ENCODE data around the gene PRXL2A. TPM values are rescaled to one million over a fixed set of nuclear protein-coding genes. Genes with fewer than 3 reads are reported as not detected.

The PRXL2A gene
- total RNA-seq, 5 donors from 2014 or later (not counting 1 experiment from before 2014, with no cell fraction given): 2.9 to 6.3 (median 5.2) TPM

GRCh38 chr10:80460399-80461207 lies 52.3 kb downstream of the PRXL2A start:
- H3K4me1 Mint-ChIP-seq: peaks cover 97 to 100% (median 100%) of the 10 kb centered on the region in 3 donors
- Histone ChIP-seq H3K4me3 (ENCODE audit: control insufficient read depth in 1 of 2, extremely low read depth in 1 of 2, low read length in 1 of 2) (peak overlapping the region; percentile 63 to 82), H3K4me1 (ENCODE audit: control insufficient read depth in 1 of 2, extremely low read depth in 1 of 2, insufficient read depth in 2 of 2, low read length in 2 of 2) (peaks cover 56 to 100% of the 10 kb centered on the region in 2 experiments), H3K27ac (ENCODE audit: low read length) (peak overlapping the region; percentile 82), H3K27me3 (replicated peaks in 1 of 2; ENCODE audit: control insufficient read depth in 2 of 2, extremely low read depth in 1 of 2, insufficient read depth in 2 of 2, low read length in 1 of 2) (no peaks in the 10 kb centered on the region), H3K9me3 (no peaks in the 10 kb centered on the region), H3K36me3 (ENCODE audit: control insufficient read depth in 2 of 2, extremely low read depth in 1 of 2, insufficient read depth in 1 of 2, low read length in 1 of 2) (peaks cover 5 to 10% of the 10 kb centered on the region in 2 donors)
- H3K36me3 Mint-ChIP-seq: peaks cover 32% of the 10 kb centered on the region
- H3K4me3 Mint-ChIP-seq: peak overlapping the region in 2 of 3 donors; percentile 98 to 99
- no peaks in the 10 kb centered on the region for H3K9me3 Mint-ChIP-seq
- ChIA-PET CTCF (interaction anchor here (0.6 to 6.6 kb wide), 7 partner anchors 13 to 44 kb away, joined by 3 to 56 read pairs (median 5); no protein-coding TSS in a partner anchor), POLR2A (interaction anchor here in 1 of 2 donors (0.6 to 0.7 kb wide), 2 partner anchors 26 to 54 kb away, joined by 3 to 4 read pairs; no protein-coding TSS in a partner anchor)
- H3K27me3 Mint-ChIP-seq: no peaks in the 10 kb centered on the region
- no peak for ATAC-seq (replicated peaks in 1 of 4)
- DNase-seq: no peak
- peak overlapping the region; percentile 95 to 99 for H3K27ac Mint-ChIP-seq
- 53% methylated on average over 4 of the region's 6 CpGs for WGBS (ENCODE audit: insufficient coverage)

GRCh38 chr10:80461208-80462183 lies 53.1 kb downstream of the PRXL2A start:
- H3K27ac ChIP-seq (ENCODE audit: low read length): peak overlapping the region; percentile 82
- peak overlapping the region in 2 of 3 donors; percentile 98 to 99 for H3K4me3 Mint-ChIP-seq

GRCh38 chr10:80462299-80462980 lies 54.1 kb downstream of the PRXL2A start:
- peaks cover 5 to 10% of the 10 kb centered on the region in 2 donors for H3K36me3 ChIP-seq (ENCODE audit: control insufficient read depth in 2 of 2, extremely low read depth in 1 of 2, insufficient read depth in 1 of 2, low read length in 1 of 2)
- peak overlapping the region in 1 of 2 donors; percentile 10 for H3K4me3 ChIP-seq (ENCODE audit: control insufficient read depth in 1 of 2, extremely low read depth in 1 of 2, low read length in 1 of 2)
- H3K27me3 ChIP-seq (replicated peaks in 1 of 2; ENCODE audit: control insufficient read depth in 2 of 2, extremely low read depth in 1 of 2, insufficient read depth in 2 of 2, low read length in 1 of 2): no peaks in the 10 kb centered on the region
- H3K27me3 Mint-ChIP-seq: no peaks in the 10 kb centered on the region
- H3K9me3 Mint-ChIP-seq: no peaks in the 10 kb centered on the region
- peak overlapping the region in 2 of 3 donors; percentile 61 to 78 for H3K4me3 Mint-ChIP-seq
- ATAC-seq (replicated peaks in 1 of 4) (no peak), DNase-seq (no peak)
- peaks cover 66 to 100% of the 10 kb centered on the region in 2 experiments for H3K4me1 ChIP-seq (ENCODE audit: control insufficient read depth in 1 of 2, extremely low read depth in 1 of 2, insufficient read depth in 2 of 2, low read length in 2 of 2)
- peak overlapping the region; percentile 82 for H3K27ac ChIP-seq (ENCODE audit: low read length)
- ChIA-PET POLR2A (interaction anchor here (1.0 to 2.0 kb wide), 2 partner anchors 24 to 34 kb away, joined by 5 to 8 read pairs; no protein-coding TSS in a partner anchor), CTCF (interaction anchor here (0.6 to 6.6 kb wide), 11 partner anchors 12 to 69 kb away, joined by 3 to 56 read pairs (median 3); no protein-coding TSS in a partner anchor)
- peaks cover 99 to 100% (median 100%) of the 10 kb centered on the region in 3 donors for H3K4me1 Mint-ChIP-seq
- WGBS (ENCODE audit: insufficient coverage): 79% methylated on average over 4 of the region's 7 CpGs
- peak overlapping the region; percentile 95 to 99 for H3K27ac Mint-ChIP-seq
- H3K9me3 ChIP-seq: no peaks in the 10 kb centered on the region
- peaks cover 30% of the 10 kb centered on the region for H3K36me3 Mint-ChIP-seq

More at GRCh38 chr10:80461208-80462183, 53.1 kb downstream of the PRXL2A start:
- Histone ChIP-seq H3K4me3 (ENCODE audit: control insufficient read depth in 1 of 2, extremely low read depth in 1 of 2, low read length in 1 of 2) (peak overlapping the region; percentile 63 to 82), H3K9me3 (no peaks in the 10 kb centered on the region), H3K4me1 (ENCODE audit: control insufficient read depth in 1 of 2, extremely low read depth in 1 of 2, insufficient read depth in 2 of 2, low read length in 2 of 2) (peaks cover 59 to 100% of the 10 kb centered on the region in 2 experiments), H3K36me3 (ENCODE audit: control insufficient read depth in 2 of 2, extremely low read depth in 1 of 2, insufficient read depth in 1 of 2, low read length in 1 of 2) (peaks cover 5 to 10% of the 10 kb centered on the region in 2 donors), H3K27me3 (replicated peaks in 1 of 2; ENCODE audit: control insufficient read depth in 2 of 2, extremely low read depth in 1 of 2, insufficient read depth in 2 of 2, low read length in 1 of 2) (no peaks in the 10 kb centered on the region)
- H3K36me3 Mint-ChIP-seq: peaks cover 28% of the 10 kb centered on the region
- peaks cover 97 to 100% (median 100%) of the 10 kb centered on the region in 3 donors for H3K4me1 Mint-ChIP-seq
- no peaks in the 10 kb centered on the region for H3K9me3 Mint-ChIP-seq
- CTCF ChIA-PET: interaction anchor here (0.6 to 6.6 kb wide), 10 partner anchors 13 to 70 kb away, joined by 3 to 56 read pairs (median 4); no protein-coding TSS in a partner anchor
- H3K27me3 Mint-ChIP-seq: no peaks in the 10 kb centered on the region
- peak overlapping the region; percentile 95 to 99 for H3K27ac Mint-ChIP-seq
- POLR2A ChIA-PET: interaction anchor here (0.5 to 1.0 kb wide), 4 partner anchors 9 to 25 kb away, joined by 3 to 5 read pairs (median 4); no protein-coding TSS in a partner anchor
- 64% methylated on average over 5 of the region's 8 CpGs for WGBS (ENCODE audit: insufficient coverage)
- DNase-seq: no peak
- no peak for ATAC-seq (replicated peaks in 1 of 4)

GRCh38 chr10:80462981-80463741 lies 54.8 kb downstream of the PRXL2A start:
- ChIA-PET POLR2A (interaction anchor here (1.0 to 2.0 kb wide), 2 partner anchors 23 to 34 kb away, joined by 5 to 8 read pairs; no protein-coding TSS in a partner anchor), CTCF (interaction anchor here (0.6 to 6.6 kb wide), 12 partner anchors 10 to 264 kb away, joined by 3 to 56 read pairs (median 4); no protein-coding TSS in a partner anchor)
- H3K9me3 ChIP-seq: no peaks in the 10 kb centered on the region
- H3K4me1 Mint-ChIP-seq: peaks cover 99 to 100% (median 100%) of the 10 kb centered on the region in 3 donors
- peak overlapping the region; percentile 95 to 99 for H3K27ac Mint-ChIP-seq
- H3K27me3 ChIP-seq (replicated peaks in 1 of 2; ENCODE audit: control insufficient read depth in 2 of 2, extremely low read depth in 1 of 2, insufficient read depth in 2 of 2, low read length in 1 of 2): no peaks in the 10 kb centered on the region
- no CpG with 5 or more reads among the region's 5 CpGs for WGBS (ENCODE audit: insufficient coverage)
- H3K9me3 Mint-ChIP-seq: no peaks in the 10 kb centered on the region
- no peaks in the 10 kb centered on the region for H3K27me3 Mint-ChIP-seq
- H3K4me3 ChIP-seq (ENCODE audit: control insufficient read depth in 1 of 2, extremely low read depth in 1 of 2, low read length in 1 of 2): peak overlapping the region; percentile 23 to 53
- peaks cover 5 to 6% of the 10 kb centered on the region in 2 donors for H3K36me3 ChIP-seq (ENCODE audit: control insufficient read depth in 2 of 2, extremely low read depth in 1 of 2, insufficient read depth in 1 of 2, low read length in 1 of 2)
- H3K36me3 Mint-ChIP-seq: peaks cover 30% of the 10 kb centered on the region
- H3K27ac ChIP-seq (ENCODE audit: low read length): peak overlapping the region; percentile 82
- peak overlapping the region in 2 of 3 donors; percentile 78 to 79 for H3K4me3 Mint-ChIP-seq
- peaks cover 68 to 100% of the 10 kb centered on the region in 2 experiments for H3K4me1 ChIP-seq (ENCODE audit: control insufficient read depth in 1 of 2, extremely low read depth in 1 of 2, insufficient read depth in 2 of 2, low read length in 2 of 2)
- no peak for DNase-seq
- peak in 1 of 4 experiments; percentile 14 for ATAC-seq (replicated peaks in 1 of 4)

- Histone ChIP-seq H3K4me1 (ENCODE audit: control insufficient read depth in 1 of 2, extremely low read depth in 1 of 2, insufficient read depth in 2 of 2, low read length in 2 of 2) (peaks cover 66 to 100% of the 10 kb centered on the region in 2 experiments), H3K4me3 (ENCODE audit: control insufficient read depth in 1 of 2, extremely low read depth in 1 of 2, low read length in 1 of 2) (peak overlapping the region; percentile 23 to 53), H3K9me3 (no peaks in the 10 kb centered on the region), H3K27ac (ENCODE audit: low read length) (peak overlapping the region; percentile 82), H3K36me3 (ENCODE audit: control insufficient read depth in 2 of 2, extremely low read depth in 1 of 2, insufficient read depth in 1 of 2, low read length in 1 of 2) (peaks cover 5 to 6% of the 10 kb centered on the region in 2 donors), H3K27me3 (replicated peaks in 1 of 2; ENCODE audit: control insufficient read depth in 2 of 2, extremely low read depth in 1 of 2, insufficient read depth in 2 of 2, low read length in 1 of 2) (no peaks in the 10 kb centered on the region)
- H3K9me3 Mint-ChIP-seq: no peaks in the 10 kb centered on the region
- ATAC-seq (replicated peaks in 1 of 4) (no peak), DNase-seq (no peak)
- POLR2A ChIA-PET: interaction anchor here (0.8 to 2.0 kb wide), 5 partner anchors 9 to 38 kb away, joined by 3 to 8 read pairs (median 4); partner anchors contain the start of gene TSPAN14 (in 1 of the 2)
- peaks cover 26% of the 10 kb centered on the region for H3K36me3 Mint-ChIP-seq
- H3K27me3 Mint-ChIP-seq: no peaks in the 10 kb centered on the region
- WGBS (ENCODE audit: insufficient coverage): 39% methylated on average over 10 of the region's 10 CpGs
- H3K4me3 Mint-ChIP-seq: peak overlapping the region in 2 of 3 donors; percentile 78 to 79
- CTCF ChIA-PET: interaction anchor here (0.6 to 6.6 kb wide), 10 partner anchors 7 to 265 kb away, joined by 3 to 56 read pairs (median 4); no protein-coding TSS in a partner anchor
- peak overlapping the region; percentile 95 to 99 for H3K27ac Mint-ChIP-seq
- H3K4me1 Mint-ChIP-seq: peaks cover 99% of the 10 kb centered on the region in 3 donors
These were observed 55.5 kb downstream of the PRXL2A start for GRCh38 chr10:80463868-80464267.

Measured in T-cell (primary cell).